Kidney (tissue), 14 donors: ENCODE results near the gene EHF. TPM values are rescaled to one million over a fixed set of nuclear protein-coding genes. Genes with fewer than 3 reads are reported as not detected.

Experiments used
- DNase-seq, 5 donors: peaks; one replicate each; pipeline ENCODE4 v3.0.0-alpha.2; 2013 to 2020
- FAIRE-seq: peaks from 2 replicates; lab custom pipeline; 2012; peaks lifted over from hg19 to GRCh38; lab: Jason Lieb, UNC
- H3K27ac ChIP-seq, 2 donors: one replicate each; pipeline ENCODE4 v1.7.0; 2013; ENCODE audit warnings: low read depth in 2 of 2, low read length in 2 of 2, inconsistent platforms in 1 of 2
- H3K27me3 ChIP-seq: one replicate; pipeline ENCODE4 v1.7.1; 2013; ENCODE audit warnings: low read length, inconsistent platforms; ENCODE audit not compliant: control insufficient read depth, insufficient read depth
- H3K36me3 ChIP-seq, 3 donors: one replicate each; pipeline versions ENCODE4 v1.7.0 to v1.7.1; 2013; ENCODE audit warnings: low read length in 3 of 3, control low read depth in 1 of 3, inconsistent platforms in 1 of 3; ENCODE audit not compliant: insufficient read depth in 3 of 3, control insufficient read depth in 2 of 3
- H3K4me1 ChIP-seq, 3 donors: one replicate each; pipeline versions ENCODE4 v1.7.0 to v1.7.1; 2013; ENCODE audit warnings: low read length in 3 of 3, inconsistent platforms in 1 of 3, low read depth in 1 of 3; ENCODE audit not compliant: control insufficient read depth in 2 of 3, insufficient read depth in 2 of 3
- H3K4me3 ChIP-seq, 3 donors: one replicate each; pipeline versions ENCODE4 v1.7.0 to v1.8.1; 2013; ENCODE audit warnings: low read length in 3 of 3, control low read depth in 1 of 3, inconsistent platforms in 1 of 3
- H3K9ac ChIP-seq, 3 donors: one replicate each; pipeline versions ENCODE4 v1.7.0 to v1.7.1; 2013; ENCODE audit warnings: low read length in 3 of 3, control low read depth in 1 of 3, inconsistent platforms in 1 of 3
- H3K9me3 ChIP-seq, 3 donors: one replicate each; pipeline versions ENCODE4 v1.7.0 to v1.7.1; 2013; ENCODE audit warnings: low read length in 3 of 3, control low read depth in 1 of 3, inconsistent platforms in 1 of 3; ENCODE audit not compliant: control insufficient read depth in 2 of 3, insufficient read depth in 1 of 3
- CTCF ChIP-seq: IDR thresholded peaks from 3 replicates; pipeline ENCODE4 v1.5.1; 2012; ENCODE audit warnings: mild to moderate bottlenecking, moderate library complexity, borderline replicate concordance; ENCODE audit not compliant: insufficient read depth; ENCODE audit errors: extremely low read depth
- intact Hi-C: fragments of 100-400 bp; cut with DNase I; formaldehyde crosslinking; loops from one replicate; pipeline ENCODE4 v1.11.1; 2022
- polyA plus RNA-seq: library from polyadenylated mRNA; stranded (reverse); fragments of 350-450 nt; fragmentation: Illumina TruSeq; extraction: RNeasy Lipid Tissue Mini Kit (QIAGEN cat#74804); gene quantifications from one replicate; pipeline ENCODE4 v1.2.3, GENCODE V29; 2014; ENCODE audit warnings: low read depth, low replicate concordance; ENCODE audit not compliant: insufficient read depth
- total RNA-seq: library from RNA; stranded (reverse); fragmentation: NEBNext Ultra II Directional; extraction: Animal tissue kit (Norgen Biotek cat#: 25700); gene quantifications from one replicate; pipeline ENCODE4 v1.2.1, GENCODE V29; 2021
- donor health status: control.
- donor health status: control.
- donor health status: control.
- donor health status: control.
- donor health status: control.
- donor health status: DM: yes; HTN: yes; CAD: no.
- donor health status: Normal renal cell carcinoma (clear cell type).

Gene EHF
- total and polyA plus RNA-seq, 2 donors from 2014 or later, result 4.7 to 65.5 TPM

- no peak for TF ChIP-seq CTCF
- Histone ChIP-seq H3K27me3 (no peaks in the 10 kb centered on the region), H3K4me3 (no peak overlapping the region), H3K4me1 (peaks cover 0 to 35% (median 21%) of the 10 kb centered on the region in 3 donors), H3K9me3 (no peaks in the 10 kb centered on the region), H3K27ac (no peak overlapping the region), H3K36me3 (no peaks in the 10 kb centered on the region), H3K9ac (no peak overlapping the region)
- no peak for FAIRE-seq
- DNase-seq, result no peak
- intact Hi-C loops, result no loop called here
These were observed 18.6 kb upstream of the EHF start for GRCh38 chr11:34602245-34602644.

- FAIRE-seq (no peak), DNase-seq (no peak)
- Histone ChIP-seq H3K27ac (peak overlapping the region; percentile 6 to 45), H3K4me1 (peaks cover 0 to 35% (median 21%) of the 10 kb centered on the region in 3 donors), H3K36me3 (no peaks in the 10 kb centered on the region), H3K9me3 (no peaks in the 10 kb centered on the region), H3K9ac (no peak overlapping the region), H3K27me3 (no peaks in the 10 kb centered on the region), H3K4me3 (no peak overlapping the region)
- intact Hi-C loops, result no loop called here
- no peak for TF ChIP-seq CTCF
These were observed 17.5 kb upstream of the EHF start for GRCh38 chr11:34603129-34604001.

- FAIRE-seq (no peak), DNase-seq (peak in 1 of 5 donors; percentile 31)
- Histone ChIP-seq H3K4me3 (no peak overlapping the region), H3K9me3 (no peaks in the 10 kb centered on the region), H3K27ac (peak overlapping the region in 1 of 2 donors; percentile 45), H3K27me3 (no peaks in the 10 kb centered on the region), H3K4me1 (peaks cover 0 to 35% (median 21%) of the 10 kb centered on the region in 3 donors), H3K9ac (no peak overlapping the region), H3K36me3 (no peaks in the 10 kb centered on the region)
- no peak for TF ChIP-seq CTCF
- intact Hi-C loops, result no loop called here
These were observed 16.7 kb upstream of the EHF start for GRCh38 chr11:34604145-34604544.
